Left renal cortex interstitium (tissue), 4 donors: ENCODE results near the gene LCE3A. TPM values are rescaled to one million over a fixed set of nuclear protein-coding genes. Genes with fewer than 3 reads are reported as not detected.
"Not testable (repeated sequence)": the region's sequence is repeated elsewhere in the genome, so short reads cannot be mapped to it uniquely, and the experiment has no call there.

Experiments used
- DNase-seq, 4 donors: peaks; one replicate each; pipeline ENCODE4 v3.0.0-alpha.2; 2013; ENCODE audit warnings: low read depth in 4 of 4, low spot score in 2 of 4, missing footprints in 1 of 4
- polyA plus RNA-seq, 4 donors: library from polyadenylated mRNA; unstranded; fragments of 120-200 nt; gene quantifications; one replicate each; pipeline ENCODE4 v1.2.1, GENCODE V29; 2013; ENCODE audit not compliant: insufficient read length in 4 of 4

The LCE3A gene, protein sequence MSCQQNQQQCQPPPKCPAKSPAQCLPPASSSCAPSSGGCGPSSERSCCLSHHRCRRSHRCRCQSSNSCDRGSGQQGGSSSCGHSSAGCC
- not detected for polyA plus RNA-seq

DNA sequence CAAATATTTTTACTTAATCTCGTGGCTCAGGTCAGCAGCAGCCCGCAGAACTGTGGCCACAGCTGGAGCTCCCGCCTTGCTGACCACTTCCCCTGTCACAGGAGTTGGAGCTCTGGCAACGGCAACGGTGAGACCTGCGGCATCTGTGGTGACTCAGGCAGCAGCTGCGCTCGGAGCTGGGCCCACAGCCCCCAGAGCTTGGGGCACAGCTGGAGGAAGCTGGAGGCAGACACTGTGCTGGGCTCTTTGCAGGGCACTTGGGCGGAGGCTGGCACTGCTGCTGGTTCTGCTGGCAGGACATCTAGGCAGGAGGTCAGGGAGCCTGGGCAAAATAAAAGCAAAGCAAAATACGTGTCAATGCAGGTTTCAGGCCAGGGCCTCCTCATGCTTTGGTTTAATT lies at the start of gene LCE3A:
TSS of gene LCE3A (minus strand) at position 301 of the 400 bp plus-strand sequence. CDS start at position 301, 0 bp downstream.
- no peak for DNase-seq

GRCh38 chr1:152667648-152668047 lies 44.7 kb upstream of the LCE3A start:
- no peak for DNase-seq

GRCh38 chr1:152666171-152666570 lies 43.3 kb upstream of the LCE3A start:
- not testable (repeated sequence) for DNase-seq

- DNase-seq: no peak
Observed at GRCh38 chr1:152663098-152663497, 40.2 kb upstream of the LCE3A start, which contains the start of gene LCE2D. Gene LCE2D, plus strand, starts transcription at chr1:152663380. Its CDS starts 726 bp downstream, at chr1:152664106.

DNA sequence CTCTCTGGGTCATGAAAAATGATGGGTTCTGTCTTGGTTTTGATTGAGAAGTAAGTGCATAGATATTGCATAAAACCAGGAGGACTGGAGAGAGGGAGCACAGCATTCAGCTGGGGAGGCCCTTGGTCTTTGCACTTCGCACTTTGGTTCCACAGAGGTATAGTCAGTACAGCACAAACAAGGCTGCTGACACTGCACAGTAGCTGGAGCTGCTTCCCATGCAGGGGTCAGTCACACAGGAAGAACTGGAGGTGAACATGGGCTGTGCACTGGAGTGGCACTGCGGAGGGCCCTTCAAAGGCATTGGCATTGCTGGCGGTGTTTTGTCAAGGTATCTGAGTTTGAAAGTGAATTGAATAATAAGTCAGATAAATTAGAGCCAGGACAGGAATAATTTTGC lies 35.7 kb upstream of the LCE3A start:
- DNase-seq: no peak

DNA sequence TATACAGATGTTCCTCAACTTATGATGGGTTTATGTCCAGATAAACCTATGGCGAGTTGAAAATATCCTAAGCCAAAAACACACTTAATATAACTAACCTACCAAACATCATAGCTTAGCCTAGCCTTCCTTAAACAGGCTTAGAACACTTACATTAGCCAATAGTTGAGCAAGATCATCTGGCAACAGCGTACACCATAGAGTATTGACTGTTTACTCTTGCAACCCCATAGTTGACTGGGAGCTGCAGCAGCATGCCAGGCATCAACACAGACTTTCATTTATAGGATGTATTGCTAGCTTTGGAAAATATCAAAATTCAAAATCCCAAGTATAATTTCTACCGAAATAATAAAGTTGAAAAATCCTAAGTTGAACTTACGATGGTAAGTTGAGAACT lies 34.8 kb upstream of the LCE3A start:
- no peak for DNase-seq

GRCh38 chr1:152656459-152656858 lies 33.6 kb upstream of the LCE3A start:
- DNase-seq: no peak

DNA sequence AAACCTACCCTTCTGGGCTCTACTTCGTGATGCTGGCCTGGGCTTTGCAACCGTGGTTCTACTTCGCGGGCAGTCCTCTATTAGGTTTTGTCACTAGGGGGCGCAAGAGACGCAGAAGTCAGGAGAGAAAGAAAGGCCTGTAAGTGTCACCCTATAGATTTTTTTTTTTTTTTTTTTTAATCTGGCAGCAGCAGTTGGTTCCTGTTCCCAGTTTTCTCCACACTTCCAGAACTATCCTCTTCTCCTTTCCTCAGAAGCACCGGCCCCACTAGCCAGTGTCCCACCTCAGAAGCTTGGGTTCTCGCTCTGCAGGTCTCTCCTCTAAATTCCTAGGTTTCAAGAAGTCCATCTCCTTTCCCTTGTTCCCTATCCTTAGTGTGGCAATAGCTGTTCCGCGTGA lies 31.2 kb upstream of the LCE3A start:
- peak in 3 of 4 donors; percentile 18 to 40 (median 26) for DNase-seq

DNA sequence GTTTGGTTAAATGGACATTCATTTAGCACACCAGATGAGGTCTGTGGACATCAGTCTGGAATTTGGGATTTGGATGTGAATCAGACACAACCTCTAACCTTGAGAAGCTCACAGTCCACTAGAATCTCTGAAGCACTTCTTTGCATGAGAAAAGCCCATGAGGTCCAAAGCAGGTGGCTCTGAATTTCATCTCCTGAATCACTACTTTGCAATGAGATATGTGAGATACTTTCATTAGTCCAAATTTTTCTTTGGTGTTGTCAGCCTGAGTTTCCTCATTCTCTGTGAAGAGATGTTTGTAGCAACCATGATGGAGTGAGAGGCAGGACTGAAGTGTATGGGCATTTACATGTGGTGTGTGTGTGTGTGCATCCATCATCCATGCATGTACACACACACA lies 23.8 kb upstream of the LCE3A start:
- no peak for DNase-seq

GRCh38 chr1:152645146-152645545 lies 22.2 kb upstream of the LCE3A start:
- no peak for DNase-seq

- DNase-seq: no peak
Observed at GRCh38 chr1:152643945-152644344, 21.0 kb upstream of the LCE3A start.

- no peak for DNase-seq
Observed at GRCh38 chr1:152640351-152640750, 17.4 kb upstream of the LCE3A start.

GRCh38 chr1:152630596-152630995 lies 7.7 kb upstream of the LCE3A start:
- DNase-seq: no peak

GRCh38 chr1:152626744-152627143 lies 3.8 kb upstream of the LCE3A start:
- DNase-seq: no peak

DNA sequence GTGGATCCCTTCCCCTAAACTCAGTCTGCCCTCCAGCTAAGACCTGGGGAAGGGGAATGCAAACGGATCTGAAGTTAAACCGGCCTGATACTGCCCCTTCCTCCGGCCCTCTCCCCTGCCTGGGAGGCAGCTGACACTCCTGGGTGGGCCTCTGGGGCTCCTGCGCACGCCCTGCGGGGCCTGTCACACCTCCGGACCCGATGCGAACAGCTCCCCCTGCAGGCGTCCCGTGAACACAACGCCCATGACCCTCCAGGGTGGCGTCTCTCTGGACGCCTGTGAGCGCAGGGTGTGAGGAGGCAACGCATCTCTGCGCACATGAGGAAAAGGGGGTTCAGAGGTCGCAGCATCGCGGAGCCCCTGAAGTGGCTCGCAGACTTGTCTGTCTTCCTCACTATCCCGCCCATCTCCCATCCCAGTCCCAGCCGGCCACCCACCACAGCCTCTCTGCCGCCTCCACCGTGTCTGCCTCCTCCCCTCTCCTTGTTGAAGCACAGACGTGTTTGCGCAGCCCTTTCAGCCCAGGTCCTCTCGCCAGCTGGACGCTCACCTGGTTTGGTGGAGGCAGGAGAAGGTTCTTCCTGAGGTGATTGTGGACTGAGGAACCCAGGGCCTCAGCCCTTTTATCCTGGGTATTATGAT lies 421 bp upstream of the LCE3A start:
- DNase-seq: no peak

DNA sequence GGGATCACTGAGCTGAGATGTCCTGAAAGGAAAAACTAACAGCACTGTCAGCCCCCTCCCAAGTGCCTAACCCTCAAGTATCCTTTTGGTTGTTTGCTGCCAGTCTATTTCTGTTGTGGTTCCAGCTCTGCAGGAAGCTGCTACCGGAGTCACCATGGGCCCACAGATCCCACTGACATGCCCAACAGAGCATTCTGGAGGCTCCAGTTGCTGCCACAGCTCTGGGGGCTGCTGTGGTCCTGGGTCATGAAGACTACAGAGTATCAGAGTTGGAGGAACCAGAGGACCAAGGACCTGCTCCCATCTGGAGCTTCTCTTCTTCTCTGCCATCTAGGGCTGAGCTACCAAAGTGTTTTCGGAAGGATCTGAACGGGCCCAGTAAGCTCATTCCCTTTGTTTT lies 910 bp downstream of the LCE3A start:
- DNase-seq: no peak

- DNase-seq: no peak
Observed at GRCh38 chr1:152613511-152613910, 9.4 kb downstream of the LCE3A start, which contains the start of gene LCE3B. Gene LCE3B, plus strand, starts transcription at chr1:152613811. Its CDS starts 0 bp downstream, at chr1:152613811.

DNA sequence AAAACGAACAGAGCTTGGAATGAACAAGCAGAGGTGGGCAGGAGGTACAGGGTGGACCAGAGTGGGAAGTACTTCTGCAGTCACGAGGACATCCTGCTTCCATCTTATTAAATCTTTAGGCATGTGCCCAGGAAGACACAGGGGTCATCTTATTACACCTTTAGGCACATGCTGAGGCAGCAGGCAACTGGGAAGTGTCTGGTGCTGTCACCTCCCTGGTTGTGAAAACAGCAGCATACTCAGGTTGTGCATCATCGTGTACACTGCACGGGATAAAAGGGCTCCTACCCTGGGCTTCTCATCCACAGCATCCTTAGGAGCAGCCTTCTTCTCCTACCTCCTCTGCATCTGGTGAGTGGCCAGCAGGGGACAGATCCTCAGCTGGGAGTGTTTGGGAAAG lies 23.0 kb downstream of the LCE3A start, which contains the start of gene LCE3C:
TSS of gene LCE3C (plus strand) at position 301 of the 400 bp plus-strand sequence. CDS start 498 bp downstream, outside the sequence.
- no peak for DNase-seq

- DNase-seq: no peak
Observed at GRCh38 chr1:152596986-152597385, 25.9 kb downstream of the LCE3A start.

- DNase-seq: no peak
Observed at GRCh38 chr1:152585586-152585985, 37.3 kb downstream of the LCE3A start.

DNA sequence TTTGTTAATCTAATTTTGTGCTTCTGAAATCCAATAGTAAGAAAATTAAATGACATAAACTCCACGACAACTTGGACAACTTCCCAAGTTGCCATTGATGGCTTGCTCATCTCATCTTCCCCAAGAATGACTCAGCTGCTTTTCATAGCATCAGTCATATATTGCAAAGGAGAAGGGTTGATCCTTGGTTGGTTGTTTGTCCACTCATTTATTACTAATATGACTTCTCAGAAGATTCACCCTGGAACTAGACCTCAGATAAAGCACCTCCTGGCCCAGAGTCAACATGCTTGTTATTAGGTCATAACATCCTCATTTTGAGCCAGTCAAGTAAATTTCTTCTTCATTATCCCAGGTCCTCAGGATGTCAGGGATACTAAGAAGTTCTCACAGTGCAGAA lies 40.3 kb downstream of the LCE3A start:
- DNase-seq: no peak

- no peak for DNase-seq
Observed at GRCh38 chr1:152580433-152580832, 42.5 kb downstream of the LCE3A start, which contains the start of gene LCE3D. Gene LCE3D, minus strand, starts transcription at chr1:152580516. Its CDS starts 580 bp downstream, at chr1:152579936.
